ENCODE data around the gene GREB1. TPM values are rescaled to one million over a fixed set of nuclear protein-coding genes. Genes with fewer than 3 reads are reported as not detected.

The GREB1 gene
- total and polyA plus RNA-seq, 2 experiments from 2014 or later: 5.7 to 6.4 TPM

GRCh38 chr2:11583840-11584524 lies 50.1 kb downstream of the GREB1 start:
- peak; percentile 90 for DNase-seq (ENCODE audit: low spot score)
- Histone ChIP-seq H3K4me3 (no peak overlapping the region), H3K4me1 (ENCODE audit: insufficient read depth) (peaks cover 4% of the 10 kb centered on the region), H3K27me3 (no peaks in the 10 kb centered on the region), H3K9me2 (replicated peaks; ENCODE audit: insufficient read depth) (no peaks in the 10 kb centered on the region), H4K20me1 (ENCODE audit: insufficient read depth, poor library complexity, severe bottlenecking) (no peaks in the 10 kb centered on the region), H3K9me3 (ENCODE audit: low read depth) (no peaks in the 10 kb centered on the region), H2AFZ (no peak overlapping the region), H3K4me2 (no peak overlapping the region), H3K79me2 (no peaks in the 10 kb centered on the region), H3K36me3 (replicated peaks; ENCODE audit: insufficient read depth, low read depth) (no peaks in the 10 kb centered on the region), H3K27ac (peak overlapping the region; percentile 28)
- TF ChIP-seq CTCF (IDR thresholded peaks at IDR 0.05; ENCODE audit: poor library complexity) (peak; percentile 76), EZH2phosphoT487 (IDR thresholded peaks at IDR 0.05; ENCODE audit: low read depth, severe bottlenecking, unreplicated experiment) (no peak)
- WGBS (ENCODE audit: low lambda C conversion rate, missing lambda C conversion rate): 61% methylated on average over 14 of the region's 14 CpGs

GRCh38 chr2:11584525-11585056 lies 50.7 kb downstream of the GREB1 start:
- no peaks in the 10 kb centered on the region for H3K27me3 ChIP-seq
- H3K4me3 ChIP-seq: no peak overlapping the region
- no peaks in the 10 kb centered on the region for H3K9me2 ChIP-seq (replicated peaks; ENCODE audit: insufficient read depth)
- H3K4me1 ChIP-seq (ENCODE audit: insufficient read depth): peaks cover 4% of the 10 kb centered on the region
- H2AFZ ChIP-seq: no peak overlapping the region
- H3K36me3 ChIP-seq (replicated peaks; ENCODE audit: insufficient read depth, low read depth): no peaks in the 10 kb centered on the region
- no peak overlapping the region for H3K27ac ChIP-seq
- H3K4me2 ChIP-seq: no peak overlapping the region
- no peaks in the 10 kb centered on the region for H3K79me2 ChIP-seq
- H3K9me3 ChIP-seq (ENCODE audit: low read depth): no peaks in the 10 kb centered on the region
- WGBS (ENCODE audit: low lambda C conversion rate, missing lambda C conversion rate): 89% methylated on average over 18 of the region's 18 CpGs
- H4K20me1 ChIP-seq (ENCODE audit: insufficient read depth, poor library complexity, severe bottlenecking): no peaks in the 10 kb centered on the region
- no peak for DNase-seq (ENCODE audit: low spot score)
- TF ChIP-seq CTCF (IDR thresholded peaks at IDR 0.05; ENCODE audit: poor library complexity) (no peak), EZH2 (IDR thresholded peaks at IDR 0.05; ENCODE audit: borderline replicate concordance) (no peak), EZH2phosphoT487 (IDR thresholded peaks at IDR 0.05; ENCODE audit: low read depth, severe bottlenecking, unreplicated experiment) (no peak)

GRCh38 chr2:11585071-11585470 lies 51.2 kb downstream of the GREB1 start:
- Histone ChIP-seq H3K4me2 (no peak overlapping the region), H3K79me2 (no peaks in the 10 kb centered on the region), H3K9me2 (replicated peaks; ENCODE audit: insufficient read depth) (no peaks in the 10 kb centered on the region), H3K4me1 (ENCODE audit: insufficient read depth) (peaks cover 4% of the 10 kb centered on the region), H3K27ac (no peak overlapping the region), H3K36me3 (replicated peaks; ENCODE audit: insufficient read depth, low read depth) (no peaks in the 10 kb centered on the region), H3K4me3 (no peak overlapping the region), H3K27me3 (no peaks in the 10 kb centered on the region), H3K9me3 (ENCODE audit: low read depth) (no peaks in the 10 kb centered on the region), H2AFZ (no peak overlapping the region), H4K20me1 (ENCODE audit: insufficient read depth, poor library complexity, severe bottlenecking) (no peaks in the 10 kb centered on the region)
- no peak for TF ChIP-seq EZH2phosphoT487 (IDR thresholded peaks at IDR 0.05; ENCODE audit: low read depth, severe bottlenecking, unreplicated experiment)
- TF ChIP-seq CTCF (IDR thresholded peaks at IDR 0.05; ENCODE audit: poor library complexity): no peak
- no peak for TF ChIP-seq EZH2 (IDR thresholded peaks at IDR 0.05; ENCODE audit: borderline replicate concordance)
- DNase-seq (ENCODE audit: low spot score): no peak
- 96% methylated on average over 7 of the region's 7 CpGs for WGBS (ENCODE audit: low lambda C conversion rate, missing lambda C conversion rate)

Data from hepatocyte (in vitro differentiated cells).